BE2C (cell line): ENCODE measurements around the gene CDCA7L.

ENCODE experiments used
- DNase-seq: peaks from one replicate; pipeline ENCODE4 v3.0.0-alpha.2; 2020
- H3K27me3 ChIP-seq: fragments of 250-450 bp; sonication (Bioruptor Pico); 2 replicates; pipeline ENCODE4 v1.5.1; 2020; ENCODE audit warnings: mild to moderate bottlenecking
- H3K36me3 ChIP-seq: fragments of 250-450 bp; sonication (Bioruptor Pico); 2 replicates; pipeline ENCODE4 v1.5.1; 2020; ENCODE audit warnings: mild to moderate bottlenecking
- H3K4me1 ChIP-seq: fragments of 250-450 bp; sonication (Bioruptor Pico); 2 replicates; pipeline ENCODE4 v1.5.1; 2020
- H3K4me3 ChIP-seq: 2 replicates; pipeline ENCODE4 v1.5.1; 2011; ENCODE audit warnings: low read depth, low read length
- H3K9me3 ChIP-seq: fragments of 250-450 bp; sonication (Bioruptor Pico); 2 replicates; pipeline ENCODE4 v1.5.1; 2020
- CTCF ChIP-seq: IDR thresholded peaks from 2 replicates; pipeline ENCODE4 v1.5.1; 2012; ENCODE audit warnings: mild to moderate bottlenecking, low read depth, low read length

The CDCA7L gene

GRCh38 chr7:21911341-21911875, 34.3 kb downstream of the CDCA7L start:
- no peak for TF ChIP-seq CTCF
- DNase-seq: no peak
- H3K4me3 ChIP-seq: no peak overlapping the region
- no peaks in the 10 kb centered on the region for H3K27me3 ChIP-seq
- peaks cover 7% of the 10 kb centered on the region for H3K36me3 ChIP-seq
- no peaks in the 10 kb centered on the region for H3K9me3 ChIP-seq
- H3K4me1 ChIP-seq: no peaks in the 10 kb centered on the region

GRCh38 chr7:21910253-21910652, 35.4 kb downstream of the CDCA7L start:
- DNase-seq: no peak
- no peaks in the 10 kb centered on the region for H3K4me1 ChIP-seq
- H3K36me3 ChIP-seq: peaks cover 12% of the 10 kb centered on the region
- no peaks in the 10 kb centered on the region for H3K27me3 ChIP-seq
- TF ChIP-seq CTCF: no peak
- H3K9me3 ChIP-seq: no peaks in the 10 kb centered on the region
- H3K4me3 ChIP-seq: no peak overlapping the region

GRCh38 chr7:21908746-21909145, 37.0 kb downstream of the CDCA7L start:
- no peak for DNase-seq
- peaks cover 17% of the 10 kb centered on the region for H3K36me3 ChIP-seq
- no peaks in the 10 kb centered on the region for H3K9me3 ChIP-seq
- no peak overlapping the region for H3K4me3 ChIP-seq
- no peaks in the 10 kb centered on the region for H3K27me3 ChIP-seq
- TF ChIP-seq CTCF: no peak
- H3K4me1 ChIP-seq: no peaks in the 10 kb centered on the region

- TF ChIP-seq CTCF: no peak
- Histone ChIP-seq H3K9me3 (no peaks in the 10 kb centered on the region), H3K27me3 (no peaks in the 10 kb centered on the region), H3K4me1 (no peaks in the 10 kb centered on the region), H3K36me3 (peaks cover 33% of the 10 kb centered on the region), H3K4me3 (no peak overlapping the region)
- DNase-seq: no peak
Observed at GRCh38 chr7:21903020-21903786, 42.5 kb downstream of the CDCA7L start.

GRCh38 chr7:21902240-21902639, 43.5 kb downstream of the CDCA7L start:
- H3K4me1 ChIP-seq: no peaks in the 10 kb centered on the region
- H3K4me3 ChIP-seq: no peak overlapping the region
- no peaks in the 10 kb centered on the region for H3K27me3 ChIP-seq
- no peak for TF ChIP-seq CTCF
- no peaks in the 10 kb centered on the region for H3K9me3 ChIP-seq
- H3K36me3 ChIP-seq: peaks cover 28% of the 10 kb centered on the region
- DNase-seq: no peak

GRCh38 chr7:21898265-21898930, 47.3 kb downstream of the CDCA7L start:
- DNase-seq: no peak
- H3K27me3 ChIP-seq: no peaks in the 10 kb centered on the region
- H3K36me3 ChIP-seq: peaks cover 15% of the 10 kb centered on the region
- no peak for TF ChIP-seq CTCF
- H3K4me3 ChIP-seq: no peak overlapping the region
- no peaks in the 10 kb centered on the region for H3K4me1 ChIP-seq
- no peaks in the 10 kb centered on the region for H3K9me3 ChIP-seq
